OCI-LY3 (cell line): ENCODE measurements around the gene LRRFIP2.

Experiments used
- CTCF ChIP-seq: fragments of 200-600, 300-600 bp; sonication (generic); IDR thresholded peaks from 2 replicates; pipeline ENCODE4 v1.5.1; 2014; ENCODE audit warnings: antibody characterized with exemption, low read length, low read depth
- EZH2phosphoT487 ChIP-seq: fragments of 200-600 bp; shearing (Covaris generic); IDR thresholded peaks from 2 replicates; pipeline ENCODE4 v1.6.1; 2018; ENCODE audit warnings: antibody characterized with exemption, mixed run types, low read depth

- TF ChIP-seq CTCF, result no peak
- TF ChIP-seq EZH2phosphoT487, result no peak
Observed at GRCh38 chr3:37197810-37198371, 23.5 kb upstream of the LRRFIP2 start.
